GM12878 (cell line): ENCODE measurements around the gene RAMP2. TPM values are rescaled to one million over a fixed set of nuclear protein-coding genes. Genes with fewer than 3 reads are reported as not detected.

Experiments
- ATAC-seq: fragments of 200-7000 bp; cut with Tn5 transposase; 3 replicates; pipeline ENCODE4 v1.9.1; 2020; ENCODE audit warnings: mild to moderate bottlenecking, moderate library complexity
- BruUV-seq: library from RNA; stranded (reverse); fragments of 400-500 nt; replicated peaks from 2 replicates; lab custom pipeline; 2021; lab: Mats Ljungman, UMichigan
- CTCF ChIA-PET: fragments of 300-600 bp; sonication (Branson Sonifier 250); formaldehyde crosslinking; extraction: SDS; loops from one replicate; lab custom pipeline; 2021; ENCODE audit warnings: inconsistent platforms; lab: Yijun Ruan, JAX
- POLR2A ChIA-PET: fragments of 350-600 bp; formaldehyde crosslinking; extraction: SDS; loops from one replicate; lab custom pipeline; 2021; ENCODE audit warnings: inconsistent platforms; lab: Charles Lee
- RAD21 ChIA-PET: fragments of 300-600 bp; sonication (Branson Sonifier 250); formaldehyde crosslinking; loops from one replicate; lab custom pipeline; 2023; ENCODE audit warnings: antibody characterized with exemption; ENCODE audit not compliant: unreplicated experiment; lab: Charles Lee
- SMC1A ChIA-PET: fragments of 300-600 bp; sonication (Branson Sonifier 250); formaldehyde crosslinking; loops from one replicate; lab custom pipeline; 2023; ENCODE audit not compliant: unreplicated experiment, uncharacterized antibody; lab: Charles Lee
- DNase-seq: peaks from one replicate; pipeline ENCODE4 v3.0.0-alpha.2; 2011; ENCODE audit warnings: low read depth, low spot score
- FAIRE-seq: peaks from 3 replicates; lab custom pipeline; 2011; peaks lifted over from hg19 to GRCh38; lab: Jason Lieb, UNC
- H2AFZ ChIP-seq: 2 replicates; pipeline ENCODE4 v1.6.0; 2011; ENCODE audit warnings: low read depth, low read length, control low read depth; ENCODE audit not compliant: control insufficient read depth
- H3K27ac ChIP-seq: 2 replicates; pipeline ENCODE4 v1.5.1; 2011; ENCODE audit warnings: control low read depth; ENCODE audit not compliant: control insufficient read depth, insufficient read depth
- H3K27me3 ChIP-seq, 2 experiments: replicated peaks in 1 of 2; 2 replicates each; pipeline versions ENCODE4 v1.6.0 to v1.6.1; 2011; ENCODE audit warnings: low read length in 1 of 2; ENCODE audit not compliant: control insufficient read depth in 2 of 2, insufficient read depth in 2 of 2
- H3K36me3 ChIP-seq, 2 experiments: 2 replicates each; pipeline ENCODE4 v1.5.1; 2011; ENCODE audit warnings: low read length in 1 of 2; ENCODE audit not compliant: control insufficient read depth in 2 of 2, insufficient read depth in 2 of 2
- H3K4me1 ChIP-seq: 2 replicates; pipeline ENCODE4 v1.6.1; 2011; ENCODE audit warnings: mild to moderate bottlenecking, low read length, moderate library complexity, mixed read lengths; ENCODE audit not compliant: control insufficient read depth, insufficient read depth
- H3K4me2 ChIP-seq: 2 replicates; pipeline ENCODE4 v1.6.0; 2011; ENCODE audit warnings: control low read depth; ENCODE audit not compliant: control insufficient read depth, insufficient read depth
- H3K4me3 ChIP-seq: fragments of 200-600 bp; sonication (generic); 2 replicates; pipeline ENCODE4 v1.5.1; 2016
- H3K79me2 ChIP-seq: 2 replicates; pipeline ENCODE4 v1.6.0; 2011; ENCODE audit warnings: low read length; ENCODE audit not compliant: control insufficient read depth, insufficient read depth
- H3K9ac ChIP-seq: 2 replicates; pipeline ENCODE4 v1.8.0; 2011; ENCODE audit warnings: low read length, control low read depth, mixed read lengths; ENCODE audit not compliant: control insufficient read depth, insufficient read depth
- H3K9me3 ChIP-seq: replicated peaks from 3 replicates; pipeline ENCODE4 v1.5.1; 2011; ENCODE audit warnings: mild to moderate bottlenecking, low read length; ENCODE audit not compliant: control insufficient read depth, insufficient read depth
- H4K20me1 ChIP-seq: 2 replicates; pipeline ENCODE4 v1.6.0; 2011; ENCODE audit not compliant: control insufficient read depth, insufficient read depth
- BMI1 ChIP-seq: fragments of 450-650 bp; IDR thresholded peaks from 2 replicates; pipeline ENCODE4 v1.6.1; 2016; ENCODE audit warnings: mild to moderate bottlenecking, moderate library complexity, borderline replicate concordance
- CEBPB ChIP-seq, 2 experiments: fragments of 150-350 bp in 1 of 2; IDR thresholded peaks; 2 replicates each; pipeline ENCODE4 v1.6.1; 2012 to 2014; ENCODE audit warnings: low read depth in 2 of 2, low read length in 2 of 2, borderline replicate concordance in 1 of 2, inconsistent platforms in 1 of 2
- FOXM1 ChIP-seq: IDR thresholded peaks from 2 replicates; pipeline ENCODE4 v1.6.1; 2012; ENCODE audit warnings: low read depth, mild to moderate bottlenecking, inconsistent platforms, low read length, moderate library complexity
- JUNB ChIP-seq: IDR thresholded peaks from 2 replicates; pipeline ENCODE4 v1.6.1; 2016; ENCODE audit warnings: antibody characterized with exemption, mild to moderate bottlenecking
- KAT2A ChIP-seq: conservative IDR thresholded peaks from 2 replicates; pipeline ENCODE4 v1.6.1; 2011; ENCODE audit warnings: low read depth, low read length; ENCODE audit not compliant: control insufficient read depth
- KDM1A ChIP-seq: fragments of 200-600 bp; sonication (generic); IDR thresholded peaks from 2 replicates; pipeline ENCODE4 v1.6.1; 2016; ENCODE audit warnings: borderline replicate concordance
- LARP7 ChIP-seq: fragments of 450-650 bp; IDR thresholded peaks from 2 replicates; pipeline ENCODE4 v1.6.1; 2017; ENCODE audit warnings: mild to moderate bottlenecking
- MEF2B ChIP-seq: fragments of 450-650 bp; IDR thresholded peaks from 2 replicates; pipeline ENCODE4 v1.6.1; 2018; ENCODE audit warnings: mild to moderate bottlenecking, moderate library complexity; ENCODE audit not compliant: partially characterized antibody, poor library complexity, severe bottlenecking
- NR2C1 ChIP-seq: fragments of 450-650 bp; IDR thresholded peaks from 2 replicates; pipeline ENCODE4 v1.6.1; 2017; ENCODE audit warnings: antibody characterized with exemption, mild to moderate bottlenecking, moderate library complexity
- PAX5 ChIP-seq: IDR thresholded peaks from 2 replicates; pipeline ENCODE4 v1.6.1; 2011; ENCODE audit warnings: low read depth, low read length, borderline replicate concordance
- POLR2A ChIP-seq: IDR thresholded peaks from 2 replicates; pipeline ENCODE4 v1.6.1; 2011; ENCODE audit warnings: low read depth, mild to moderate bottlenecking, low read length
- SIX5 ChIP-seq: IDR thresholded peaks from 2 replicates; pipeline ENCODE4 v1.6.1; 2011; ENCODE audit warnings: mild to moderate bottlenecking, low read depth, low read length, moderate library complexity; ENCODE audit not compliant: severe bottlenecking
- SREBF2 ChIP-seq: IDR thresholded peaks from 2 replicates; pipeline ENCODE4 v1.6.1; 2012; ENCODE audit warnings: mild to moderate bottlenecking, low read length
- YY1 ChIP-seq: IDR thresholded peaks from 2 replicates; pipeline ENCODE4 v1.6.1; 2011; ENCODE audit warnings: low read depth, mild to moderate bottlenecking, low read length
- ZBTB4 ChIP-seq: fragments of 450-650 bp; formaldehyde crosslinking; IDR thresholded peaks from 2 replicates; pipeline ENCODE4 v1.4.0; 2022; ENCODE audit warnings: mild to moderate bottlenecking, moderate library complexity
- ZNF217 ChIP-seq: fragments of 450-650 bp; IDR thresholded peaks from 2 replicates; pipeline ENCODE4 v1.6.1; 2017; ENCODE audit warnings: antibody characterized with exemption, mild to moderate bottlenecking
- WGBS: methylation state at CpG from one replicate; pipeline ENCODE4 v1.1.6; 2016; ENCODE audit warnings: low lambda C conversion rate; ENCODE audit not compliant: insufficient replicate concordance, insufficient coverage; ENCODE audit errors: missing lambda C conversion rate; 5-methylcytosine and 5-hydroxymethylcytosine counted together
- in situ Hi-C: fragments of 300-500 bp; cut with MboI; formaldehyde crosslinking; loops from 9 replicates; pipeline ENCODE4 v1.14.3; 2018; ENCODE audit warnings: mixed read lengths
- intact Hi-C: fragments of 100-400 bp; cut with micrococcal nuclease; formaldehyde crosslinking; loops from one replicate; pipeline ENCODE4 v1.14.2; 2022; ENCODE audit not compliant: unreplicated experiment
- polyA plus RNA-seq, 11 experiments: library from polyadenylated mRNA; depleted of rRNA in 4 of 11; unstranded in 6 of 11; stranded (reverse) in 5 of 11; fragments of >200 nt; fragmentation: Nextera tagmentation in 4 of 11; fragmentation: Illumina TruSeq in 1 of 11; extraction: Ambion mirVana in 4 of 11; extraction: Trizol in 1 of 11; gene quantifications; 1 replicate in 1 of 11; 2 replicates in 10 of 11; pipeline versions ENCODE4 v1.2.1 to v1.2.3, GENCODE V29; 2011 to 2016; ENCODE audit warnings: inconsistent platforms in 2 of 11, missing spikeins in 2 of 11, low read depth in 1 of 11
- total RNA-seq, 4 experiments: library from RNA; depleted of rRNA in 3 of 4; stranded (reverse); fragments of >200 nt in 3 of 4; fragmentation: Illumina TruSeq in 1 of 4; extraction: Trizol in 1 of 4; gene quantifications; 2 replicates each; pipeline versions ENCODE4 v1.2.1 to v1.2.3, GENCODE V29; 2013 to 2021
- TF ChIP-seq, protein P1 (sequence below): fragments of 450-650 bp; formaldehyde crosslinking; IDR thresholded peaks from 2 replicates; pipeline ENCODE4 v1.5.0; 2022; ENCODE audit warnings: mild to moderate bottlenecking, missing genetic modification characterization

Gene RAMP2
- total and polyA plus RNA-seq, 10 of the 15 experiments (the other 5 are each of a cell fraction or from before 2014, with no cell fraction given): 0.14 to 0.32 (median 0.21) TPM; not detected in 4

- ChIA-PET CTCF (interaction anchor here (0.6 to 8.1 kb wide), 18 partner anchors 11 to 453 kb away, joined by 3 to 164 read pairs (median 4); partner anchors contain the start of genes BECN1, PSMC3IP, RPL27 and VPS25), RAD21 (interaction anchor here (0.8 to 4.6 kb wide), 11 partner anchors 10 to 206 kb away, joined by 3 to 47 read pairs (median 5); partner anchors contain the start of genes PSMC3IP and VPS25), SMC1A (interaction anchor here (0.6 to 5.9 kb wide), 15 partner anchors 11 to 181 kb away, joined by 3 to 71 read pairs (median 5); partner anchors contain the start of genes PSMC3IP, RETREG3, TUBG1 and VPS25), POLR2A (interaction anchor here (0.5 to 1.5 kb wide), 11 partner anchors 9 to 1484 kb away, joined by 3 to 11 read pairs (median 3); partner anchors contain the start of genes MLX, PSMC3IP, RPL27 and VPS25)
- Histone ChIP-seq H3K36me3 (no peaks in the 10 kb centered on the region), H3K9me3 (no peaks in the 10 kb centered on the region), H3K27me3 (no peaks in the 10 kb centered on the region), H3K4me1 (peaks cover 17% of the 10 kb centered on the region), H3K9ac (no peak overlapping the region), H3K79me2 (no peaks in the 10 kb centered on the region), H3K4me3 (peak overlapping the region; percentile 37; the same call in 1 of the 2 replicates), H4K20me1 (no peaks in the 10 kb centered on the region), H2AFZ (no peak overlapping the region; the same call in 1 of the 2 replicates), H3K27ac (no peak overlapping the region), H3K4me2 (peak overlapping the region; percentile 59; the same call in 1 of the 2 replicates)
- FAIRE-seq (peak; percentile 52), DNase-seq (no peak), ATAC-seq (peak; percentile 81)
- 23% methylated on average over 11 of the region's 11 CpGs for WGBS
- no TSS peak for BruUV-seq
- intact Hi-C loops: loop anchor here (5.0 kb wide), 2 partner anchors 78 to 213 kb away; partner anchors contain the start of genes CCR10 and CNTNAP1
- in situ Hi-C loops: loop anchor here (10.0 kb wide), 1 partner anchor 185 kb away; the partner anchor contains the start of gene PSMC3IP
- no peak for TF ChIP-seq YY1
- no peak for TF ChIP-seq BMI1
- no peak for TF ChIP-seq KAT2A
- no peak for TF ChIP-seq SIX5
- TF ChIP-seq JUNB: no peak
- TF ChIP-seq FOXM1: no peak
- no peak for TF ChIP-seq SREBF2
- no peak for TF ChIP-seq LARP7
- TF ChIP-seq MEF2B: no peak
- no peak for TF ChIP-seq CEBPB (IDR thresholded peaks at IDR 0.05; ENCODE audit: borderline replicate concordance in 1 of 2, low read depth in 2 of 2, low read length in 2 of 2)
- no peak for TF ChIP-seq ZBTB4 (CRISPR knock-in tag)
- TF ChIP-seq ZNF217: peak; percentile 74; the same call in 1 of the 2 replicates
- no peak for TF ChIP-seq KDM1A
- no peak for TF ChIP-seq POLR2A
- TF ChIP-seq, protein P1, sequence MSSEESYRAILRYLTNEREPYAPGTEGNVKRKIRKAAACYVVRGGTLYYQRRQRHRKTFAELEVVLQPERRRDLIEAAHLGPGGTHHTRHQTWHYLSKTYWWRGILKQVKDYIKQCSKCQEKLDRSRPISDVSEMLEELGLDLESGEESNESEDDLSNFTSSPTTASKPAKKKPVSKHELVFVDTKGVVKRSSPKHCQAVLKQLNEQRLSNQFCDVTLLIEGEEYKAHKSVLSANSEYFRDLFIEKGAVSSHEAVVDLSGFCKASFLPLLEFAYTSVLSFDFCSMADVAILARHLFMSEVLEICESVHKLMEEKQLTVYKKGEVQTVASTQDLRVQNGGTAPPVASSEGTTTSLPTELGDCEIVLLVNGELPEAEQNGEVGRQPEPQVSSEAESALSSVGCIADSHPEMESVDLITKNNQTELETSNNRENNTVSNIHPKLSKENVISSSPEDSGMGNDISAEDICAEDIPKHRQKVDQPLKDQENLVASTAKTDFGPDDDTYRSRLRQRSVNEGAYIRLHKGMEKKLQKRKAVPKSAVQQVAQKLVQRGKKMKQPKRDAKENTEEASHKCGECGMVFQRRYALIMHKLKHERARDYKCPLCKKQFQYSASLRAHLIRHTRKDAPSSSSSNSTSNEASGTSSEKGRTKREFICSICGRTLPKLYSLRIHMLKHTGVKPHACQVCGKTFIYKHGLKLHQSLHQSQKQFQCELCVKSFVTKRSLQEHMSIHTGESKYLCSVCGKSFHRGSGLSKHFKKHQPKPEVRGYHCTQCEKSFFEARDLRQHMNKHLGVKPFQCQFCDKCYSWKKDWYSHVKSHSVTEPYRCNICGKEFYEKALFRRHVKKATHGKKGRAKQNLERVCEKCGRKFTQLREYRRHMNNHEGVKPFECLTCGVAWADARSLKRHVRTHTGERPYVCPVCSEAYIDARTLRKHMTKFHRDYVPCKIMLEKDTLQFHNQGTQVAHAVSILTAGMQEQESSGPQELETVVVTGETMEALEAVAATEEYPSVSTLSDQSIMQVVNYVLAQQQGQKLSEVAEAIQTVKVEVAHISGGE (CRISPR knock-in tag): no peak
- TF ChIP-seq PAX5: no peak
- no peak for TF ChIP-seq NR2C1
These were observed 910 bp upstream of the RAMP2 start for GRCh38 chr17:42759982-42760651.
